Transverse colon (tissue), 3 donors: Measurements from ENCODE around the gene TDRD1.

Experiments
- CTCF ChIP-seq, 5 experiments: fragments of 200-600 bp in 3 of 5; fragments of 450-650 bp in 2 of 5; sonication (generic) in 3 of 5; IDR thresholded peaks; 1 replicate in 2 of 5; 2 replicates in 3 of 5; pipeline ENCODE4 v1.5.1; 2016 to 2017; ENCODE audit warnings: antibody characterized with exemption in 5 of 5, inconsistent platforms in 3 of 5, mild to moderate bottlenecking in 2 of 5, moderate library complexity in 1 of 5
- POLR2A ChIP-seq: fragments of 450-650 bp; IDR thresholded peaks from one replicate; pipeline ENCODE4 v1.6.1; 2016; ENCODE audit warnings: antibody characterized with exemption, mild to moderate bottlenecking, moderate library complexity

- TF ChIP-seq CTCF (IDR thresholded peaks at IDR 0.05) (no peak), POLR2A (peak; percentile 87)
These were observed 5.0 kb upstream of the TDRD1 start, which contains the start of gene CCDC186 for GRCh38 chr10:114173921-114174694.
